Measurements from ENCODE around the gene GPR180. TPM values are rescaled to one million over a fixed set of nuclear protein-coding genes. Genes with fewer than 3 reads are reported as not detected.

GPR180 gene
- total RNA-seq, result 10 to 100 TPM in 1 of 4 donors, 1 to 10 TPM in 3; 3.6 to 24.9 (median 7.7) TPM

GRCh38 chr13:94601446-94602431, at the start of gene GPR180:
Gene GPR180 (plus strand): TSS chr13:94601857. CDS start chr13:94601928, 71 bp downstream.
- Histone ChIP-seq H3K27ac (peak within 1 kb of the TSS; percentile 81 to 87), H3K27me3 (no peaks in the 10 kb centered on the region), H3K36me3 (no peaks in the 10 kb centered on the region), H3K4me3 (peak within 1 kb of the TSS; percentile 66 to 88), H3K4me1 (no peaks in the 10 kb centered on the region), H3K9me3 (no peaks in the 10 kb centered on the region)
- peak; percentile 95 to 98 for DNase-seq
- TF ChIP-seq CTCF (IDR thresholded peaks at IDR 0.05) (no peak), POLR2A (IDR thresholded peaks at IDR 0.05) (peak; percentile 40 to 84)
- intact Hi-C loops (cut with DNase I; ENCODE audit: low total_unique reads), result loop anchor here (10.0 kb wide), 1 partner anchor 47 kb away; no protein-coding TSS in a partner anchor

- intact Hi-C loops (cut with DNase I; ENCODE audit: low total_unique reads), result loop anchor here (10.0 kb wide), 1 partner anchor 53 kb away; the partner anchor contains the start of gene GPR180
Measured at GRCh38 chr13:94552095-94552494, 49.6 kb upstream of the GPR180 start.

GRCh38 chr13:94553766-94554165, 47.9 kb upstream of the GPR180 start:
- TF ChIP-seq POLR2A (IDR thresholded peaks at IDR 0.05) (no peak), CTCF (IDR thresholded peaks at IDR 0.05) (no peak)

More at GRCh38 chr13:94552095-94552494, 49.6 kb upstream of the GPR180 start:
- Histone ChIP-seq H3K4me1 (no peaks in the 10 kb centered on the region), H3K4me3 (no peak overlapping the region), H3K27ac (no peak overlapping the region), H3K9me3 (no peaks in the 10 kb centered on the region), H3K36me3 (no peaks in the 10 kb centered on the region), H3K27me3 (no peaks in the 10 kb centered on the region)
- TF ChIP-seq POLR2A (IDR thresholded peaks at IDR 0.05) (no peak), CTCF (IDR thresholded peaks at IDR 0.05) (no peak)
- DNase-seq, result no peak

GRCh38 chr13:94556041-94556440, 45.6 kb upstream of the GPR180 start:
- H3K4me3 ChIP-seq, result no peak overlapping the region
- H3K27ac ChIP-seq, result no peak overlapping the region
- no peak for DNase-seq
- no peaks in the 10 kb centered on the region for H3K9me3 ChIP-seq
- H3K4me1 ChIP-seq, result no peaks in the 10 kb centered on the region
- H3K27me3 ChIP-seq, result no peaks in the 10 kb centered on the region
- TF ChIP-seq POLR2A (IDR thresholded peaks at IDR 0.05) (no peak), CTCF (IDR thresholded peaks at IDR 0.05) (no peak)
- no peaks in the 10 kb centered on the region for H3K36me3 ChIP-seq
- intact Hi-C loops (cut with DNase I; ENCODE audit: low total_unique reads), result loop anchor here (10.0 kb wide), 1 partner anchor 49 kb away; the partner anchor contains the start of gene GPR180

More at GRCh38 chr13:94553766-94554165, 47.9 kb upstream of the GPR180 start:
- no peak for DNase-seq
- Histone ChIP-seq H3K27ac (no peak overlapping the region), H3K4me3 (no peak overlapping the region), H3K4me1 (no peaks in the 10 kb centered on the region), H3K9me3 (no peaks in the 10 kb centered on the region), H3K27me3 (no peaks in the 10 kb centered on the region), H3K36me3 (no peaks in the 10 kb centered on the region)
- intact Hi-C loops (cut with DNase I; ENCODE audit: low total_unique reads), result loop anchor here (10.0 kb wide), 1 partner anchor 51 kb away; the partner anchor contains the start of gene GPR180

GRCh38 chr13:94556621-94557020, 45.0 kb upstream of the GPR180 start:
- H3K4me1 ChIP-seq, result no peaks in the 10 kb centered on the region
- no peaks in the 10 kb centered on the region for H3K27me3 ChIP-seq
- no peaks in the 10 kb centered on the region for H3K36me3 ChIP-seq
- H3K9me3 ChIP-seq, result no peaks in the 10 kb centered on the region
- intact Hi-C loops (cut with DNase I; ENCODE audit: low total_unique reads), result loop anchor here (10.0 kb wide), 1 partner anchor 48 kb away; the partner anchor contains the start of gene GPR180
- TF ChIP-seq POLR2A (IDR thresholded peaks at IDR 0.05) (no peak), CTCF (IDR thresholded peaks at IDR 0.05) (no peak)
- DNase-seq, result no peak
- H3K27ac ChIP-seq, result no peak overlapping the region
- no peak overlapping the region for H3K4me3 ChIP-seq

Data from uterus (tissue), 4 donors.